ENCODE measurements around the gene ASS1.

GRCh38 chr9:130418776-130419175 is 26.0 kb upstream of the ASS1 start:
- TF ChIP-seq CTCF (conservative IDR thresholded peaks at IDR 0.05 in 1 of 2, IDR thresholded peaks at IDR 0.05 in 1 of 2; ENCODE audit: low read depth in 1 of 2, low read length in 2 of 2) = no peak
- no peak for TF ChIP-seq EZH2 (IDR thresholded peaks at IDR 0.05; ENCODE audit: low read length, missing control alignments)

Data from fibroblast of lung (primary cell).